Measurements from ENCODE around the gene PRKACA. TPM values are rescaled to one million over a fixed set of nuclear protein-coding genes. Genes with fewer than 3 reads are reported as not detected.

The PRKACA gene
- total and polyA plus RNA-seq, 2 experiments from 2014 or later, result 5.3 to 37.4 TPM

GRCh38 chr19:14085309-14085995, 32.1 kb downstream of the PRKACA start, which contains the start of gene C19orf67:
Gene C19orf67, minus strand, starts transcription at chr19:14085783. Its CDS starts 156 bp downstream, at chr19:14085627.
- Histone ChIP-seq H3K27ac (no peak within 1 kb of the TSS), H3K36me3 (ENCODE audit: low read depth) (no peaks in the 10 kb centered on the region), H3K9ac (no peak within 1 kb of the TSS), H3K4me3 (no peak within 1 kb of the TSS), H4K20me1 (ENCODE audit: insufficient read depth) (no peaks in the 10 kb centered on the region), H3K9me2 (ENCODE audit: insufficient read depth) (no peaks in the 10 kb centered on the region), H3K27me3 (replicated peaks; ENCODE audit: insufficient read depth) (no peaks in the 10 kb centered on the region), H3K4me1 (ENCODE audit: insufficient read depth) (peaks cover 10% of the 10 kb centered on the region), H2AFZ (no peak within 1 kb of the TSS), H3K4me2 (ENCODE audit: unreplicated experiment) (no peak within 1 kb of the TSS), H3F3A (ENCODE audit: insufficient read depth) (peaks cover 15% of the 10 kb centered on the region), H3K9me3 (ENCODE audit: low read depth) (no peaks in the 10 kb centered on the region), H3K79me2 (ENCODE audit: insufficient read depth) (peaks cover 23% of the 10 kb centered on the region)
- in situ Hi-C loops (cut with MboI), result no loop called here
- TF ChIP-seq EZH2phosphoT487 (IDR thresholded peaks at IDR 0.05; ENCODE audit: insufficient read depth, low read depth) (no peak), EZH2 (IDR thresholded peaks at IDR 0.05; ENCODE audit: insufficient read depth, poor library complexity, severe bottlenecking) (no peak)
- 71 to 77% methylated on average over 46 to 51 of the region's 54 CpGs for WGBS, 2 experiments (ENCODE audit: low coverage in 1 of 2, low lambda C conversion rate in 2 of 2, missing lambda C conversion rate in 2 of 2)
- DNase-seq, result no peak

DNA sequence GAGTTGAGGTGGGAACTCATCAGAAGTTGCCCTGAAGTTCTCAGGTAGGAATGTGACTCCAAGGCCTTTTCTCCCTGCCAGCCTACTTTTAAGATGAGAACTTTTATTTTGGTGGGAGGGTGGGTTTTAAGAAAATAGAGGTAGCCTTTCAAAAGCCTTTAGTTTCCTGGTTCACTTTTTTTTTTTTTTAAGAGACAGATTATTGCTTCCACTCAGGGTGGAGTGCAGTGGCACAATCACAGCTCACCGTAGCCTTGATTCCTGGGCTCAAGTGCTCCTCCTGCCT, 34.9 kb downstream of the PRKACA start:
- peaks cover 18% of the 10 kb centered on the region for H3K79me2 ChIP-seq (ENCODE audit: insufficient read depth)
- H3K36me3 ChIP-seq (ENCODE audit: low read depth), result no peaks in the 10 kb centered on the region
- H4K20me1 ChIP-seq (ENCODE audit: insufficient read depth), result no peaks in the 10 kb centered on the region
- no peaks in the 10 kb centered on the region for H3K9me3 ChIP-seq (ENCODE audit: low read depth)
- peak overlapping the region; percentile 90 for H3K9ac ChIP-seq
- H3K27ac ChIP-seq, result no peak overlapping the region
- peak overlapping the region; percentile 89 for H3K4me3 ChIP-seq
- 20 to 31% methylated on average over 1 of the region's 1 CpG for WGBS, 2 experiments (ENCODE audit: low coverage in 1 of 2, low lambda C conversion rate in 2 of 2, missing lambda C conversion rate in 2 of 2)
- H3K9me2 ChIP-seq (ENCODE audit: insufficient read depth), result no peaks in the 10 kb centered on the region
- H3K4me1 ChIP-seq (ENCODE audit: insufficient read depth), result peaks cover 6% of the 10 kb centered on the region
- peak overlapping the region; percentile 89 for H3K4me2 ChIP-seq (ENCODE audit: unreplicated experiment)
- H2AFZ ChIP-seq, result no peak overlapping the region
- in situ Hi-C loops (cut with MboI), result no loop called here
- TF ChIP-seq EZH2 (IDR thresholded peaks at IDR 0.05; ENCODE audit: insufficient read depth, poor library complexity, severe bottlenecking) (no peak), EZH2phosphoT487 (IDR thresholded peaks at IDR 0.05; ENCODE audit: insufficient read depth, low read depth) (no peak)
- no peaks in the 10 kb centered on the region for H3K27me3 ChIP-seq (replicated peaks; ENCODE audit: insufficient read depth)
- DNase-seq, result no peak
- peaks cover 15% of the 10 kb centered on the region for H3F3A ChIP-seq (ENCODE audit: insufficient read depth)

DNA sequence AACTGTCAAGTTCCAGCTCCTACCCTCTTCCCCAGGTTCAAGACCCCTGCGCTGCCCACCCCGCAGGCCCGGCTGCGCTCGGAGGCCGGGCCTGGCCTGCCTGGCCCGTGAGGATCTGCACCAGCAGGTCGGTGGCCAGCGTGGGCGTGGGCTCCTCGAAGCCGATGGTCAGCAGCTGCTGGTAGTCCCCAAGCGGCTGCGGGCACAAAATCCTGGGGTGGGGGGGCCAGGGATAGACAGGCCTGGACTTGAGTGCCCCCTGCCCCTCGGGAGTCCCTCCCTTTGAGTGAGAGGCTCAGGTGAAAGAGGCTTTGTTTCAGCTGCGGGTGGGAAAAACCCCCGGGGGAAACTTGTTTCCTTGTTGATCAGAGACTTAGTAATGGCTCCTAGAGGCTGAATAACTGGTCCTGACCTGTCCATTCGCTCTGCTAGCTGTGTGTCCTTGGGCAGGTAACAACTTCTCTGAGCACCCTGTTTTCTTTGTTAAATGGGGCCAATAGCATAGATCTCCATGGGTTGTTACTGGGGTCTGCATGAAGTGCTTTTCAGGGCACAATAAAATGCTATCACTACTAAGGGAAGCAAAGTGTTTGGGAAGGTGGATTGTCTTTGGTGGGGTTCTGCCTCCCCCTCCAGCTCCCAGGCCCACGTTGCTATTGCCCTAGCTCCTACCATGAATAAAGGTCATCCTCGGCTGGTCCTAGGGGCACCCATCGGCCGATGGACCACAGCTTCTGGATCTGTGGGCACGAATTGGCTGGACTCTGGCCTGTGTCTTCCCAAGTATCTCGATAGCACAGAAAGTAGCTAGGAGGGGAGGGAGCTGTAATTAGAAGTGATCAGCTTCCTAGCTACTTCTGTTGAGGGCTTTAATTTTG, 35.5 kb downstream of the PRKACA start:
- H3F3A ChIP-seq (ENCODE audit: insufficient read depth), result peaks cover 15% of the 10 kb centered on the region
- H3K27me3 ChIP-seq (replicated peaks; ENCODE audit: insufficient read depth), result no peaks in the 10 kb centered on the region
- H2AFZ ChIP-seq, result peak overlapping the region; percentile 85
- peaks cover 6% of the 10 kb centered on the region for H3K4me1 ChIP-seq (ENCODE audit: insufficient read depth)
- H3K27ac ChIP-seq, result peak overlapping the region; percentile 76
- WGBS, 2 experiments (ENCODE audit: low coverage in 1 of 2, low lambda C conversion rate in 2 of 2, missing lambda C conversion rate in 2 of 2), result 17 to 20% methylated on average over 23 to 24 of the region's 24 CpGs
- H3K4me2 ChIP-seq (ENCODE audit: unreplicated experiment), result peak overlapping the region; percentile 89
- peaks cover 18% of the 10 kb centered on the region for H3K79me2 ChIP-seq (ENCODE audit: insufficient read depth)
- no peaks in the 10 kb centered on the region for H3K36me3 ChIP-seq (ENCODE audit: low read depth)
- in situ Hi-C loops (cut with MboI), result no loop called here
- TF ChIP-seq EZH2 (IDR thresholded peaks at IDR 0.05; ENCODE audit: insufficient read depth, poor library complexity, severe bottlenecking) (no peak), EZH2phosphoT487 (IDR thresholded peaks at IDR 0.05; ENCODE audit: insufficient read depth, low read depth) (no peak)
- no peaks in the 10 kb centered on the region for H3K9me2 ChIP-seq (ENCODE audit: insufficient read depth)
- no peaks in the 10 kb centered on the region for H4K20me1 ChIP-seq (ENCODE audit: insufficient read depth)
- H3K4me3 ChIP-seq, result peak overlapping the region; percentile 89
- H3K9ac ChIP-seq, result peak overlapping the region; percentile 90
- DNase-seq, result peak; percentile 81
- H3K9me3 ChIP-seq (ENCODE audit: low read depth), result no peaks in the 10 kb centered on the region

GRCh38 chr19:14080887-14081796, 36.4 kb downstream of the PRKACA start:
- 1% methylated on average over 43 to 50 of the region's 50 CpGs for WGBS, 2 experiments (ENCODE audit: low coverage in 1 of 2, low lambda C conversion rate in 2 of 2, missing lambda C conversion rate in 2 of 2)
- Histone ChIP-seq H3K4me2 (ENCODE audit: unreplicated experiment) (peak overlapping the region; percentile 98), H3K4me1 (ENCODE audit: insufficient read depth) (peaks cover 6% of the 10 kb centered on the region), H3K79me2 (ENCODE audit: insufficient read depth) (peaks cover 18% of the 10 kb centered on the region), H3K9me2 (ENCODE audit: insufficient read depth) (no peaks in the 10 kb centered on the region), H3F3A (ENCODE audit: insufficient read depth) (peaks cover 8% of the 10 kb centered on the region; the same call in 1 of the 2 replicates), H3K27ac (peak overlapping the region; percentile 76), H4K20me1 (ENCODE audit: insufficient read depth) (no peaks in the 10 kb centered on the region), H2AFZ (peak overlapping the region; percentile 95), H3K9me3 (ENCODE audit: low read depth) (no peaks in the 10 kb centered on the region), H3K36me3 (ENCODE audit: low read depth) (no peaks in the 10 kb centered on the region), H3K4me3 (peak overlapping the region; percentile 89), H3K9ac (peak overlapping the region; percentile 93), H3K27me3 (replicated peaks; ENCODE audit: insufficient read depth) (no peaks in the 10 kb centered on the region)
- DNase-seq, result peak; percentile 99
- in situ Hi-C loops (cut with MboI), result no loop called here
- no peak for TF ChIP-seq EZH2 (IDR thresholded peaks at IDR 0.05; ENCODE audit: insufficient read depth, poor library complexity, severe bottlenecking)
- TF ChIP-seq EZH2phosphoT487 (IDR thresholded peaks at IDR 0.05; ENCODE audit: insufficient read depth, low read depth), result no peak

Measured in GM23248 (cell line).